HEK293T (cell line): ENCODE measurements around the gene SLC12A8.

Experiments used
- BHLHE40 ChIP-seq: fragments of 450-650 bp; IDR thresholded peaks from 2 replicates; pipeline ENCODE4 v1.6.1; 2016; ENCODE audit warnings: mild to moderate bottlenecking, moderate library complexity, borderline replicate concordance
- FOXM1 ChIP-seq: fragments of 450-650 bp; IDR thresholded peaks from 2 replicates; pipeline ENCODE4 v1.6.1; 2017; ENCODE audit warnings: mild to moderate bottlenecking, borderline replicate concordance
- L3MBTL2 ChIP-seq: fragments of 450-650 bp; conservative IDR thresholded peaks from 2 replicates; pipeline ENCODE4 v1.6.1; 2016; ENCODE audit warnings: mild to moderate bottlenecking
- NFRKB ChIP-seq: fragments of 450-650 bp; IDR thresholded peaks from 2 replicates; pipeline ENCODE4 v1.6.1; 2016; ENCODE audit warnings: mild to moderate bottlenecking, moderate library complexity
- SP1 ChIP-seq: fragments of 450-650 bp; IDR thresholded peaks from 2 replicates; pipeline ENCODE4 v1.6.1; 2017
- SUZ12 ChIP-seq: fragments of 450-650 bp; IDR thresholded peaks from 2 replicates; pipeline ENCODE4 v1.6.1; 2016; ENCODE audit warnings: mild to moderate bottlenecking

DNA sequence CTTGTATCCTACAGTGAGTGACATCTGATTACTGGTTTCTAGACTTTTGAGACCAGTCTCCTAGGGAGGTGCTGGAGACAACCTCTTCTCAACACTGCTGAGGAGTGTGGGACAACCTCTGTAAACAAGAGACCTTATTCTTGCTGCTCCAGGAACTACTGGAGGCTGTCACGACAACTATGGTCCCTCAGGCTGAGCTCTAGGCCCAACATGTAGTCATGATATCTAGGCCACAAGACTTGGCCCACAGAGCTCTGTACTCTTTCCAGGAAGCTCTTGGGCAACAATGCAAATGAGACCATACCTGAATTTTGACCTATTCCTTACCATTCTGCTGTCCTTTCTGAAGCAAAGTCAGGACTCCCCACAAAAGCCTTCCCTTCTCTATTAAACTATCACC lies 132.5 kb downstream of the SLC12A8 start:
- no peak for TF ChIP-seq L3MBTL2
- no peak for TF ChIP-seq FOXM1
- no peak for TF ChIP-seq SP1
- TF ChIP-seq BHLHE40: no peak
- TF ChIP-seq SUZ12: no peak
- no peak for TF ChIP-seq NFRKB
